Femur (tissue), 1 donor: ENCODE data around the gene SSTR4.
"Not testable (repeated sequence)": the region's sequence is repeated elsewhere in the genome, so short reads cannot be mapped to it uniquely, and the experiment has no call there.

ENCODE experiments used
- DNase-seq: peaks from one replicate; pipeline ENCODE4 v3.0.0-alpha.2; 2017

SSTR4 gene

DNA sequence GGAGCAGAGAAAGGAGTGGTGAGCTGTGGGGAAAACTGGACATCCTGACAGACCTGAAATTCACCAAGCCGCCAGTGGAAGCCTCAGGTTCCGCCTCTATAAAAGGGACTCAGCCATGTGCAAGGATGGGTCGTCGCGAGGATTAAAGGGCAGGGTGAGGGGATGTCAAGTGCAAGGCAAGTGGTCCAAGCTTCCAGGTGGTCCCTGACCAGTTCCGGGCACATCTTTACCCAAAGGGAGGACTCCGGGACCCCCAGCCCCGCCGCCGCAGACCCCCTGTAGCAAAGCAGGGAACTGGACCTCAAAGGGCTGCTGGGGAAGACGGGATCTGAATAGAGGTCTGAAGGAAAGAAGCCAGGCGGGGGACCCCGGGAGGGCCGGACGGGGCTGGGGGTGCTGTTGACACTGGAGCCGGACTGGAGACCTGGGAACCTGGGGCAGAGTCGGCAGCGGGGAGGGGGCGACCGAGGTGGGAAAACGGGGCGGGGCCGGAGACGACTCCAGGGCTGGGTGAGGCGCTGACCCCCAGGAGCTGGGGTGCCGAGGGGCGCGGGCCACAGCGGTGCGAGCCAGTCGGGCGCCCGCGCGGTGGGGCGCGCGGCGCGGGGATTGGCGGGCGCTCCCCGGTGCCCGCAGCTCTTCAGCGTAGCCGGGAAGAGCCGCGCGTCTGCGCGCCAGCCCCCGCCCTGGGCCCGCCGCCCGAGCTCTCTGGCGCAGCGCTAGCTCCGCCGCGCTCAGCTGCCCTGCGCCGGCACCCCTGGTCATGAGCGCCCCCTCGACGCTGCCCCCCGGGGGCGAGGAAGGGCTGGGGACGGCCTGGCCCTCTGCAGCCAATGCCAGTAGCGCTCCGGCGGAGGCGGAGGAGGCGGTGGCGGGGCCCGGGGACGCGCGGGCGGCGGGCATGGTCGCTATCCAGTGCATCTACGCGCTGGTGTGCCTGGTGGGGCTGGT lies at the start of gene SSTR4:
SSTR4 (plus strand) TSS at position 592 of the 951 bp plus-strand sequence; CDS start at position 764, 172 bp downstream.
- DNase-seq: no peak

- DNase-seq: no peak
Observed at GRCh38 chr20:22986601-22987000, 48.5 kb upstream of the SSTR4 start.

DNA sequence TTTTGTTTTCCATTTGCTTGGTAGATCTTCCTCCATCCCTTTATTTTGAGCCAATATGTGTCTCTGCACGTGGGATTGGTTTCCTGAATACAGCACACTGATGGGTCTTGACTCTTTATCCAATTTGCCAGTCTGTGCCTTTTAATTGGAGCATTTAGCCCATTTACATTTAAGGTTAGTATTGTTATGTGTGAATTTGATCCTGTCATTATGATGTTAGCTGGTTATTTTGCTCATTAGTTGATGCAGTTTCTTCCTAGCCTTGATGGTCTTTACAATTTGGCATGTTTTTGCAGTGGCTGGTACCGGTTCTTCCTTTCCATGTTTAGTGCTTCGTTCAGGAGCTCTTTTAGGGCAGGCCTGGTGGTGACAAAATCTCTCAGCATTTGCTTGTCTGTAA lies 43.7 kb upstream of the SSTR4 start:
- DNase-seq: not testable (repeated sequence)

DNA sequence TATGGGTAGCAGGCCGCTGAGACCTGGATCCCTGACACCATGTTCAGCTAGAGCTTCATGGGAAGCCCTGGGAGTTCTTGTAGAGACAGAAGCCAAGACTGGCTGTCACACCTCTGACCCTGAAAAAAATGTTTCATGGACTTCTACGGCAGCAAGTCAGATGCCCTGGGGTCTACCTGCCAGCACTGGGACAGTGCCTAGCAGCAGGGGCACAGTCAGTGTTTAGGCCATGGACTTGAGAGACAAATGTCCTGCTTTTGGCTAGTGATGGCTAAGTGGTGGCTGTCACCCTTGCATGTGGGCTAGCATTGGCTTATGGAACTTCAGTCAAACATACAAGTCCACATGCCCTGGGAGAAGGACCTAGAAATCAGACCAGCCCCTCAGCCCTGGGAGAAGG lies 41.3 kb upstream of the SSTR4 start:
- DNase-seq: no peak

DNA sequence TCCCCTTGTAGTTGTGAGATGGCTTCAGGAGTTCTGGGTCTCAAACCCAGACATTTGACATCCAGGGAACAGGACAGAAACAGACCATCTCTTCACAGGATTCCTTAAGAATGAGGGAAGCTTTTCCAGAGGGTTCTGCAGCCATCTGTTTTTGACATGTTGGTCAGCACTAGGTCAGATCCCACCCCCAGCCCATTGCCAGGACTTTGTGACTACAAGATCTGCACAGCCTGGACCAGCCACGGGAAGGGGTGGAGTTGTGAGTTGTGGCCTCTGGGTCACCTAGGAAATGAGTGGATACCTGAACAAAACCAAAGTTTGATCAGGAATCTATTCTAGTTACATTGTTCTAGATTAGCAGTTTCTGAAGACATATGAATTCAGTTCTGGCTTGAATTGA lies 39.2 kb upstream of the SSTR4 start:
- DNase-seq: no peak

DNA sequence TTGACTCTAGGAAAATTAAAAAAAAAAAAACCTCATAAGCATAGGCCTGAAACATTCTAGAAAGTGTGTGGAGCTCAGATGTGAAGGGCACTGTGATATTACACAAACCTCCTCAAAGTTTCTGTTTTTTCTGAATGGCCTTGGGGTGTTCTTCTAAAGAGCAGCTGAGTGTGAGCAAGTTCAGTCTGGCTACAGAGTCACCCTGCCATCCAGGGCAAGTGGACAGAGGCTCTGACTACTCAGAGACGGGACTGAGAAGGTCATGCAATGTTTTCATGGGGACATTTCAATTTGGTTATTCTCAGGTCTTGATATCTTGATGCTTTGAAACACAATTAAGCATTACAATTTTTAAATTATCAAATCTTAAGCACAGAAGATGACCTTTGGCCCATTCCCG lies 36.6 kb upstream of the SSTR4 start:
- DNase-seq: no peak

GRCh38 chr20:22999756-23000155 lies 35.4 kb upstream of the SSTR4 start:
- DNase-seq: no peak

GRCh38 chr20:23000232-23000947 lies 34.7 kb upstream of the SSTR4 start:
- no peak for DNase-seq

GRCh38 chr20:23002276-23002675 lies 32.8 kb upstream of the SSTR4 start:
- DNase-seq: no peak

DNA sequence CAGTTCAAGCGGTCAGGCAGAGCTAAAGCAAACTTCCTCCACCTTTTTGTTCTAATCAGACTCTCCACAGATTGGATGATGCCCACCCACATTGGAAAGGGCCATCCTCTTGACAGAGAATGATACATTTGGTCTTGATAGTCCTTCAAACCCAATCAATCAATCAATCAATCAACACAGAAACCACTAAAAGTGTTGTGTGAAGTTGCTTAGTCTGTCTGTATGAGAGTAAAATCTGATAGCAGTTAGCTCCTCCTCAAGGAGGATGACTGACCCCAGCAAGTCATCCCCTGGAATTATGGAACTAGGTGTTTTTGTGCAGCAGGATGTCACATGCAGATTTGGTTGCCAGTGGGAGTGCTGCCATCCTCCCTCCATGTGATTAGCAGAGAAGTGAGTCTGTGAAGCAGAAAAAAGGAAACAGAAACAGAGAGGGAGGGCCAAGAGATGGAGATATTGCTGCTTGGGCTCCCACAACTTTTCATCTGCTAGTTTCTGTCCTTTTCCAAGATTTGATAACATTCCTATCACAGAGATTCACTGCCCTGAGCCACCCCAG lies 32.0 kb upstream of the SSTR4 start:
- DNase-seq: no peak

GRCh38 chr20:23003881-23004460 lies 31.1 kb upstream of the SSTR4 start:
- no peak for DNase-seq

- DNase-seq: no peak
Observed at GRCh38 chr20:23005776-23006175, 29.3 kb upstream of the SSTR4 start.

GRCh38 chr20:23007462-23007861 lies 27.6 kb upstream of the SSTR4 start:
- DNase-seq: no peak

GRCh38 chr20:23007886-23008655 lies 27.0 kb upstream of the SSTR4 start:
- no peak for DNase-seq

- DNase-seq: no peak
Observed at GRCh38 chr20:23008667-23009066, 26.4 kb upstream of the SSTR4 start.

- no peak for DNase-seq
Observed at GRCh38 chr20:23009636-23010035, 25.5 kb upstream of the SSTR4 start.

DNA sequence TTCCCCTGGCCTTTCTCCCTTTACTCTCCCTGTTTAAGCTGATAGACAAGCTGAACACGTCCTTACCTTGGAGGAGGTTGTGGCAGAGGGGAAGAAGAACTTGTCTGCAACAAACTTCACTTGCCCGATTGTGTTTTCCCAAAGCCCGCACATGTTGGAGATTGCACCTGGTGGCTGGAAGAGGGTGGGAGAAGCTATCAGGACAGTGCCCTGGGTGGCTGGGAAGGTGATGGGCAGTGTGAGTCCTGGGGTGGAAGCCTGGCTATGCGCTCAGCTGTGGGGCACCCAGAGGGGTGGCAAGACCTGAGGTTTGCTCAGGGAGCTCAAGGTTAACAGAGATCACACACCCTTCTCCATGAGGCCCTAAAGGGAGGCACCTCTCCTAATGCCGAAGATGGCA lies 25.0 kb upstream of the SSTR4 start:
- no peak for DNase-seq

GRCh38 chr20:23011008-23011721 lies 23.9 kb upstream of the SSTR4 start:
- no peak for DNase-seq

DNA sequence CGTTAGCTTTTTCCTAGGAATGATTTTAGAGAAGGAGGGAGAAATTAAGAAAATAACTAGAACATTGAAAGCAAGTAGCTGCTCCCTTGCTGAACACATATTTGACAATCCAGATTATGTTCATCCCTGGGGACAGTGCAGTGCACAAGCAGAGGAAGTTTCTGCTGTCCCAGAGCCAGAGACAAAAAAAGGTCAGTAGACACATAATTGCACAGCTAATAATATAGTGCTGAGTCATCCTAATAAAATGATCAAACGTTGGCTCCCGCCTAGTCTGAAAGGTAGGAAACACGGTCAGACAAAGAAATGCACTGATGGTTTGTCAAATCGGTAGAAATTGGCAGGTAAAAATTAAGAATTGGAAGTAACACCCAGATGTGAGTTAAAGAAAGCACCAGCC lies 21.7 kb upstream of the SSTR4 start:
- no peak for DNase-seq

GRCh38 chr20:23017516-23017915 lies 17.6 kb upstream of the SSTR4 start:
- DNase-seq: no peak

DNA sequence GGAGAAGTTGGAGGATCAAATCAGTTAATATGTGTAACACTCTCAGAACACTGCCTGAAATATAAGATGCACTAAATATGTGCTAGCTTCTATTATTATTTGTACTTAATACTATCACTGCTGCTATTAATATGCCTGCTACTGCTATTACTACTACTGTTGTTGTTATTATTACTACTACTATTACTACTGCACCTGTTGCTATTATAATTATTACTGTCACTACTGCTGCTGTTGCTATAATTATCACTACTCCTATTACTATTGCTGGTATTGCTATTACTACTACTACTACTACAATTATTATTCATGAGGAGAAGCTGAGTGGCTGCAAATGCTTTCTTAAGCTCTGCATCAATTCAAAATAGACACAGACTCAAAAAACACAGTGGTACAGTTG lies 16.7 kb upstream of the SSTR4 start:
- no peak for DNase-seq

GRCh38 chr20:23018941-23019340 lies 16.2 kb upstream of the SSTR4 start:
- no peak for DNase-seq
